Heart left ventricle (tissue), 16 donors: ENCODE measurements around the gene ATF6B. TPM values are rescaled to one million over a fixed set of nuclear protein-coding genes. Genes with fewer than 3 reads are reported as not detected.

Experiments used
- ATAC-seq, 4 donors: fragments of 200-7000 bp; cut with Tn5 transposase; one replicate each; pipeline ENCODE4 v1.9.1; 2020 to 2022; ENCODE audit warnings: moderate library complexity in 4 of 4, mild to moderate bottlenecking in 3 of 4, moderate number of reproducible peaks in 1 of 4
- DNase-seq, 5 donors: peaks; one replicate each; pipeline ENCODE4 v3.0.0-alpha.2; 2020
- H3K27ac ChIP-seq, 12 donors: fragments of 200-600 bp; sonication (generic) in 4 of 12; one replicate each; pipeline versions ENCODE4 v1.5.0 to v1.8.0; 2016 to 2022; ENCODE audit warnings: mild to moderate bottlenecking in 2 of 12
- H3K27me3 ChIP-seq, 9 donors: fragments of 200-600 bp; sonication (generic) in 2 of 9; one replicate each; pipeline versions ENCODE4 v1.5.1 to v1.8.0; 2016 to 2022; ENCODE audit warnings: mild to moderate bottlenecking in 3 of 9
- H3K36me3 ChIP-seq, 9 donors: fragments of 200-600 bp; sonication (generic) in 2 of 9; one replicate each; pipeline versions ENCODE4 v1.5.0 to v1.8.0; 2018 to 2022; ENCODE audit warnings: mild to moderate bottlenecking in 2 of 9
- H3K4me1 ChIP-seq, 12 donors: fragments of 200-600 bp; sonication (generic) in 4 of 12; one replicate each; pipeline versions ENCODE4 v1.5.0 to v1.8.0; 2016 to 2022; ENCODE audit warnings: mild to moderate bottlenecking in 3 of 12
- H3K4me3 ChIP-seq, 12 donors: fragments of 200-600 bp; sonication (generic) in 4 of 12; one replicate each; pipeline versions ENCODE4 v1.5.0 to v1.8.0; 2017 to 2022; ENCODE audit warnings: mild to moderate bottlenecking in 9 of 12, moderate library complexity in 4 of 12
- H3K9me3 ChIP-seq, 12 donors: fragments of 200-600 bp; sonication (generic) in 4 of 12; one replicate each; pipeline versions ENCODE4 v1.5.0 to v1.8.0; 2016 to 2022; ENCODE audit warnings: mild to moderate bottlenecking in 1 of 12
- CTCF ChIP-seq, 12 donors: fragments of 200-600 bp; sonication (generic) in 4 of 12; IDR thresholded peaks; one replicate each; pipeline versions ENCODE4 v1.5.0 to v1.8.0; 2018 to 2022; ENCODE audit warnings: antibody characterized with exemption in 12 of 12, mild to moderate bottlenecking in 5 of 12
- POLR2A ChIP-seq, 2 donors: fragments of 450-650 bp; IDR thresholded peaks; one replicate each; pipeline ENCODE4 v1.6.1; 2017; ENCODE audit warnings: antibody characterized with exemption in 2 of 2, mild to moderate bottlenecking in 2 of 2, moderate library complexity in 2 of 2
- WGBS, 4 donors: extraction: QIAGEN DNeasy Blood & Tissue Kit in 2 of 4; methylation state at CpG; one replicate each; pipeline versions ENCODE4 v1.1.5 to v1.1.7; 2013 to 2018; 5-methylcytosine and 5-hydroxymethylcytosine counted together
- intact Hi-C, 10 donors: fragments of 100-400 bp; cut with DNase I; formaldehyde crosslinking; loops; one replicate each; pipeline versions ENCODE4 v1.11.1 to v1.14.2; 2022
- polyA plus RNA-seq, 2 donors: library from polyadenylated mRNA; stranded (reverse); fragments of 200-250 nt; gene quantifications; one replicate each; pipeline ENCODE4 v1.2.3, GENCODE V29; 2013
- total RNA-seq, 9 donors: library from RNA; depleted of rRNA in 2 of 9; stranded (reverse); fragments of >200 nt in 2 of 9; fragmentation: NEBNext Ultra II Directional in 3 of 9; extraction: Animal tissue kit (Norgen Biotek cat#: 25700) in 3 of 9; gene quantifications; one replicate each; pipeline versions ENCODE4 v1.1.0 to v1.2.4, GENCODE V29; 2016 to 2023
- donor health status: ischemic (EF 13 %, LVEDD 7.1; RV severe dilation, severe dysfunction).
- donor health status: healthy with polysubstance abuse.
- donor health status: DM: no; HTN: yes; CAD: no.
- donor health status: DM: no; HTN: no; CAD: no.
- donor health status: ischemic (EF 25% LVEDD 6.9; RV normal size, moderate dysfunction).
- donor health status: ischemic (EF 25% LVEDD 5.7; RV mildly dilated, moderate dysfunction).
- donor health status: healthy.
- donor health status: DM: yes; HTN: yes; CAD: no.
- donor health status: ischemic (EF 35%, LVEDD 5.7; RV mildly dilated, moderate dysfunction).
- donor health status: nonischemic (EF 11% LVEDD 7.7; RV severe dilation, severe dysfunction).
- donor health status: DM: yes; HTN: yes; CAD: no.
- donor health status: PGD.
- donor health status: ischemic (EF 29% LVEDD 5.4; RV normal size, mild dysfunction).
- donor health status: nonischemic (EF 23%, LVEDD 6.1; RV moderate dilation, normal function).

ATF6B gene
- total and polyA plus RNA-seq, 11 donors: 11.1 to 56.8 (median 28.7) TPM

GRCh38 chr6:32152769-32153563 lies 24.9 kb upstream of the ATF6B start:
- TF ChIP-seq CTCF (IDR thresholded peaks at IDR 0.05) (no peak), POLR2A (IDR thresholded peaks at IDR 0.05) (no peak)
- intact Hi-C loops: loop anchor here in 7 of 10 donors (1.0 to 10.0 kb wide), 6 partner anchors 22 to 108 kb away; partner anchors contain the start of gene FKBPL (in 1 of the 7)
- H3K4me1 ChIP-seq: peaks cover 6 to 41% (median 21%) of the 10 kb centered on the region in 12 donors

GRCh38 chr6:32151863-32152768 lies 24.1 kb upstream of the ATF6B start, which contains the start of gene PRRT1:
PRRT1 (minus strand) TSS chr6:32151939; CDS start chr6:32151827, 112 bp downstream.
- ATAC-seq: no peak

More at GRCh38 chr6:32152769-32153563, 24.9 kb upstream of the ATF6B start:
- peak in 2 of 5 donors; percentile 55 to 68 for DNase-seq
- H3K36me3 ChIP-seq: peaks cover 0 to 29% (median 22%) of the 10 kb centered on the region in 9 donors
- H3K27me3 ChIP-seq: peaks cover 0 to 45% (median 4%) of the 10 kb centered on the region in 9 donors
- H3K27ac ChIP-seq: peak overlapping the region; percentile 66 to 96 (median 91)
- H3K9me3 ChIP-seq: no peaks in the 10 kb centered on the region
- WGBS, 4 donors: 36 to 43% (median 38%) methylated on average over 32 to 35 of the region's 35 CpGs
- H3K4me3 ChIP-seq: peak overlapping the region; percentile 47 to 91 (median 78)
- ATAC-seq: peak in 3 of 4 donors; percentile 22 to 38 (median 31)

GRCh38 chr6:32151181-32151862 lies 23.3 kb upstream of the ATF6B start:
- Histone ChIP-seq H3K4me1 (peaks cover 6 to 41% (median 21%) of the 10 kb centered on the region in 12 donors), H3K27me3 (peaks cover 0 to 48% (median 6%) of the 10 kb centered on the region in 9 donors), H3K27ac (peak overlapping the region in 5 of 12 donors; percentile 4 to 93 (median 54)), H3K4me3 (peak overlapping the region in 9 of 12 donors; percentile 41 to 91 (median 82)), H3K9me3 (no peaks in the 10 kb centered on the region), H3K36me3 (peaks cover 0 to 12% (median 5%) of the 10 kb centered on the region in 9 donors)
- TF ChIP-seq POLR2A (IDR thresholded peaks at IDR 0.05): no peak
- no peak for TF ChIP-seq CTCF (IDR thresholded peaks at IDR 0.05)
- ATAC-seq (no peak), DNase-seq (no peak)
- WGBS, 4 donors: 36 to 47% (median 43%) methylated on average over 8 of the region's 8 CpGs
- intact Hi-C loops: loop anchor here in 6 of 10 donors (5.0 to 10.0 kb wide), 4 partner anchors 34 to 107 kb away; no protein-coding TSS in a partner anchor

More at GRCh38 chr6:32151863-32152768, 24.1 kb upstream of the ATF6B start, which contains the start of gene PRRT1:
- no peak for TF ChIP-seq POLR2A (IDR thresholded peaks at IDR 0.05)
- TF ChIP-seq CTCF (IDR thresholded peaks at IDR 0.05): no peak
- intact Hi-C loops: loop anchor here in 7 of 10 donors (1.0 to 10.0 kb wide), 6 partner anchors 21 to 107 kb away; partner anchors contain the start of gene FKBPL (in 1 of the 7)
- H3K27me3 ChIP-seq: peaks cover 0 to 48% (median 6%) of the 10 kb centered on the region in 9 donors
- WGBS, 4 donors: 23 to 27% (median 24%) methylated on average over 18 to 22 of the region's 24 CpGs
- H3K27ac ChIP-seq: peak within 1 kb of the TSS in 11 of 12 donors; percentile 80 to 96 (median 92)
- DNase-seq: no peak
- peaks cover 0 to 20% (median 13%) of the 10 kb centered on the region in 9 donors for H3K36me3 ChIP-seq
- no peaks in the 10 kb centered on the region for H3K9me3 ChIP-seq
- H3K4me1 ChIP-seq: peaks cover 6 to 41% (median 21%) of the 10 kb centered on the region in 12 donors
- peak within 1 kb of the TSS in 10 of 12 donors; percentile 66 to 91 (median 80) for H3K4me3 ChIP-seq
